Fibroblast of skin of left quadriceps (primary cell): ENCODE results near the gene BAIAP2L1.
"Not testable (repeated sequence)": the region's sequence is repeated elsewhere in the genome, so short reads cannot be mapped to it uniquely, and the experiment has no call there.

Source experiments
- DNase-seq, 2 experiments: peaks; one replicate each; pipeline ENCODE4 v3.0.0-alpha.2; 2013; ENCODE audit warnings: low read depth in 2 of 2

Gene BAIAP2L1, protein sequence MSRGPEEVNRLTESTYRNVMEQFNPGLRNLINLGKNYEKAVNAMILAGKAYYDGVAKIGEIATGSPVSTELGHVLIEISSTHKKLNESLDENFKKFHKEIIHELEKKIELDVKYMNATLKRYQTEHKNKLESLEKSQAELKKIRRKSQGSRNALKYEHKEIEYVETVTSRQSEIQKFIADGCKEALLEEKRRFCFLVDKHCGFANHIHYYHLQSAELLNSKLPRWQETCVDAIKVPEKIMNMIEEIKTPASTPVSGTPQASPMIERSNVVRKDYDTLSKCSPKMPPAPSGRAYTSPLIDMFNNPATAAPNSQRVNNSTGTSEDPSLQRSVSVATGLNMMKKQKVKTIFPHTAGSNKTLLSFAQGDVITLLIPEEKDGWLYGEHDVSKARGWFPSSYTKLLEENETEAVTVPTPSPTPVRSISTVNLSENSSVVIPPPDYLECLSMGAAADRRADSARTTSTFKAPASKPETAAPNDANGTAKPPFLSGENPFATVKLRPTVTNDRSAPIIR

DNA sequence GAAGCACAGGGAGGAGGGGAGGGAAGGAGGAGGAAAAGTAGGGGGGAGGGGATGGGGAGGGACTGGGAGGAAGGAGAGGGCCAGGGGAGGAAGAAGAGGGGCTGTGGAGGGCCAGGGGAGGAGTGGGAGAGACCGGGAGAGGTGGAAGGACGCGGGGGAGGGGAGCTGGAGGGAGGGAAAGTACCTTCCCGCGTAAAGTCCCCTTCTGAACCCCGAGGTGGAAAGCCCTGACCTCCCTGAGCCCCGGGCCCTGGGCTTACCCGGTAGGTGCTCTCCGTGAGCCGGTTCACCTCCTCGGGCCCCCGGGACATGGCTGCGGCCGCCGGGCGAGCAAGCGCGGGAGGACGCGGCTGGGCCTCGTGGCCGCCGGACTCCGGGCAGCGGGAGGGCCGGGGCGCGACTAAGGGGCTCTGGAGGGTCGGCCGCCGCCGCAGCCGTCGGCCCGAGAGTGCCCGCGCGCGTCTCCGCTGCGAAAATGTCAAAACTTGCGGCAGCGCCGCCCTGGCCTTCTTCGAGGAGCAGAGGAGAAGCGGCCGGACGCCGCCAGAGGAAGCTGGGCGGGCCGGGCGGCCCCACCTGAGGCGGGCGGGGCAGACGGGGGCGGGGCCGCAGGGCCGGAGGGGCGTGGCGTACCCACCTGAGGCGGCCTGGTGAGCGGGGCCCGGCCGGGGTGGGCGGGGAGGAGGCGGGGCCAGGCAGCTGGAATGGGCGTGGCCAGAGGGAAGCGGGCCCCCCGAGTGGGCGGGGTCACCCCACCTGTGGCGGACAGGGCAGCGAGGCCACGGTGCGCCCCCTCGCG lies at the start of gene BAIAP2L1:
TSS of gene BAIAP2L1 (minus strand) at position 549 of the 799 bp plus-strand sequence. CDS start at position 311, 238 bp downstream.
- DNase-seq, result no peak

DNA sequence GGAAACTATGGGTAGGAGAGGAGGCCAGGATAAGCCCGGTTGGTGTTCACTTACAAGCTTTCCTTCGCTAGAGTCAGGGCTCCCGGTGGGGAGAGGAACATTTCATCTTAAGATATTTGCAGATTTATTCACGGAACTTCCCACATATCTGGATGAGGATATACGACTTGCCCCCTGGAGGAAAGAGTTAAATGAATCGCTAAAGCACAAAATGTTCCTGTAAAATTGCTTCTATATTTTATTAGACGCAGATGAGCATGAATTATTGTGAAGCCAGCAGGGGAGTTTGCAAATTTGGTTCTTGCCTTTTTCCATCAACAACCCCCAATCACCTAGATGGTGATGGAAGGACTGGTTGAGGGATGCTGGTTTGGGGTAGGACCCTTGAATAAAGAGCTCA lies 47.9 kb upstream of the BAIAP2L1 start:
- no peak for DNase-seq

DNA sequence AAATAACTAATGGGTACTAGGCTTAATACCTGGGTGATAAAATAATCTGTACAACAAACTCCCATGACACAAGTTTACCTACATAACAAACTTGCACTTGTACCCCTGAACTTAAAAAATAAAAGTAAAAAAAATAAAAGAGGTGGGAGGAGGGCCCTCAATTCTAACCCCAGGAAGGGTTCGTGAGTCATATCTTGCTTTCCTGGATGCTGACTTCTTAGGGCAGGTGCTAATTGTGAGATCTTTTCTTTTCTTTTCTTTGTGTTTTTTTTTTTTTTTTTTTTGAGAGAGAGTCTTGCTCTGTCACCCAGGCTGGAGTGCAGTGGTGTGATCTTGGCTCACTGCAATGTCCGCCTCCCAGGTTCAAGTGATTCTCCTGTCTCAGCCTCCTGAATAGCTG lies 40.1 kb upstream of the BAIAP2L1 start:
- DNase-seq, result not testable (repeated sequence)

DNA sequence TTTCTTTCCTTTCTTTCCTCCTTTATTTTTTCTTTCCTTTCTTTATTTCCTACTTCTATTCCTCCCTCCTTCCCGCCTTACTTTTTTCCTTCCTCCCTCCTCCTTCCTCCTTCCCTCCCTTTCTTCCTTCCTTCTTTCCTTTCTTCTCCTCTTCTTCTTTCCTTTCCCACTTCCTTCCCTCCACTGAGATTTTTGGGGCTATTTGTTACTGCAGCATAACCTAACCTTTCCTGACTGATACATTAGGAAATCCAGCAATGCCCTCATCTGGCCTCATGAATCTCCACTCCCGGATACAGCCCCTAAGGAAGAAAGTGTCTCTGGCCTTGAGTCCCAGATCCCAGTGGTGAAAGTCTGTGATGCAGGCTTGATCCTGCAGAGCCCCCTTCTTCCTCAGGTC lies 38.6 kb upstream of the BAIAP2L1 start:
- DNase-seq, result no peak

DNA sequence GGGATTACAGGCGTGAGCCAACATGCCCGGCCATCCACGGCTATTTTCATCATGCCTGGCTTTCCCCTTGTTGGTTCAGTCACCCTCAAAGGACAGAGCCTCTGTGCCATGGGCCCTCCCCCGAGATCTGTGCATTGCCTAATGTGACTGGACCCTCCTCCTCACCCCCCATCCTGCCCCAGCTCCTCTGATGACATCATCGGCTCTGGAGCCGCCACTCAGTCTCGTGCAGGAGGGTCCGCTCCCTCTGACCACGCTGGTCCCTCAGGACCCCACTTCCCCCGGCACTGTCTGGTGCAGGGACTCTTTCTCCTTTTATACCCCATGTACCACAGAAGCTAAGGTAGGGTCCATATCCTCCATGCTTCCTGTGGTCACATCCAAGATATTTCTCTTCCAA lies 33.2 kb upstream of the BAIAP2L1 start:
- no peak for DNase-seq

DNA sequence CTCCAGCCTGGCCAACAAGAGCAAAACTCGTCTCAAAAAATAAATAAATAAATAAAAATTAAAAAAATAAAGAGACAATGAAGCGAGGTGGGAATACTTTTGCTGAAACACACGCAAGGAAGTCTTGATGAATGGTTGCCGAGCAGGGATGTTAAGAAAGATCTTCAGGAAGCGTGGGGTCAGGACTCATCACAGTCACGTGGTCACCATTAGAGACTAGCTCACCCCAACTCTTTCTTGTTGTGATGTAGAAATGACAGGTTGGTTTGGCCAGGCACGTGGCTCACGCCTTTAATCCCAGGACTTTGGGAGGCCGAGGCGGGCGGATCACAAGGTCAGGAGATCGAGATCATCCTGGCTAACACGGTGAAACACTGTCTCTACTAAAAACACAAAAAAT lies 28.9 kb upstream of the BAIAP2L1 start:
- no peak for DNase-seq

DNA sequence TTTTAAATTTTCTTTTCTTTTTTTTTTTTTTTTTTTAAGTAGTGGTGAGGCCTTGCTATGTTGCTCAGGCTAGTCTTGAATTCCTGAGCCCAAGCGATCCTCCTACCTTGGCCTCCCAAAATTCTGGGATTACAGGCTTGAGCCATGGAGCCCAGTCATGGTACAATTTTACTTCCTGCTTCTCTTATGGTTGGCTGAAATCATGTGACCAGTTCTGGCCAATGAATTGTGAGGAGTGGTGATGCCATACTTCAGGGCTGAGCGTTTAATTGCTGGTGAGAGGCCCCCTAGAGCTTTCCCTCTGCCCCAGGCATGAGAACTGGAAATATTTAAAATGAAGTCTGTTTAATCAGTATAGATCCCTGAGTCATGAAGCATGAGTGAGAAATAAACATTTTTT lies 22.2 kb upstream of the BAIAP2L1 start:
- no peak for DNase-seq

DNA sequence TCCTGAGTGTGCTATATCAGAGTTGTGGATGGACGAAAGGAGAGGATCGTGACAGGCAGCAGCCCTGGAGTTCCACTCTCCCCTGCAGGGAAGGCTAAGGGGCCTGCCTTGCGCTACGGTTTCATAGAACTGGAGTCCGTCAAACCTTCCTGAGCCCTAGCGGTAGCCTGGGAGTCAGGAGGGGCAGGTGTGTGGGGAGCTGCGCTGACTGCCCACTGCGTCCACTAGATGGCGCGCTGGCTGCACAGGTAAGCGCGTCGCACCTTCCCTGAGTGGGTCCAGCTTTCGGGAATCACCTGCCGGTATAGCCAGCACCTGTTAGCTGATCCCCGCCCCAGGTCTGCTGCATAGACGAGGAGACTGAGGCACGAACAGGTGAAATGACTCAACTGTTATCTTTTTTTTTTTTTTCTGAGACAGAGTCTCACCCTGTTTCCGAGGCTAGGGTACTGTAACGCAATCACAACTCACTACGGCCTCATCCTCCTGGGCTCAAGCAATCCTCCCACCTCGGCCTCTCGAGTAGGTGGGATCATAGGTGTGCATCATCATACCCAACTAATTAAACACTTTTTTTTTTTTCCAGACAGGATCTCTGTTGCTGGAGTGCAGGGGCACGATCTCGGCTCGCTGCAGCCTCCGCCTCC lies 20.2 kb upstream of the BAIAP2L1 start:
- no peak for DNase-seq

DNA sequence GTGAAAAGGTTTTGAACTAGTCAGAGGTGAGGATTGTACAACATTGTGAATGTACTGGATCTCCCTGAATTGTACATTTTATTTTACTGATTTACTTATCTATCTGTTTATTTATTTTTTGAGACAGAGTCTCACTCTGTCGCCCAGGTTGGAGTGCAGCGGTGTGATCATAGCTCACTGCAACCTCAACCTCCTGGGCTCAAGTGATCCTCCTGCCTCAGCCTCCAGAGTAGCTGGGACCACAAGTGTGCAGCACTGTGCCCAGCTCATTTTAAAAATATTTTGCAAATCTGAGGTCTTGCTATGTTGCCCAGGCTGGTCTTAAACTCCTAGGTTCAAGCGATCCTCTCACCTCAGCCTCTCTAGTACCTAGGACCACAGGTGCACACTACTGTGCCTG lies 19.1 kb upstream of the BAIAP2L1 start:
- DNase-seq, result not testable (repeated sequence)

DNA sequence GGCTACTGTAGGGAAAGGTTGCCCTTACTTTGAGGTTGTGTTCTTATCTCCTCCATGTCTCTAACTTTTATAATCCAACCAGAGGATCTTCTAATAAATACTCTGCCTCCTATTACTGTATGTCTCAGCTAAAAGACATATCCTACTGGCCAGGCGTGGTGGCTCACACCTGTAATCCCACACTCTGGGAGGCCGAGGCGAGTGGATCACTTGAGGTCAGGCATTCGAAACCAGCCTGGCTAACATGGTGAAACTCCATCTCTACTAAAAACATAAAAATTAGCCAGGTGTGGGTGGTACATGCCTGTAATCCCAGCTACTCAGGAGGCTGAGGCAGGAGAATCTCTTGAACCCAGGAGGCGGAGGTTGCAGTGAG lies 18.4 kb upstream of the BAIAP2L1 start:
- not testable (repeated sequence) for DNase-seq

DNA sequence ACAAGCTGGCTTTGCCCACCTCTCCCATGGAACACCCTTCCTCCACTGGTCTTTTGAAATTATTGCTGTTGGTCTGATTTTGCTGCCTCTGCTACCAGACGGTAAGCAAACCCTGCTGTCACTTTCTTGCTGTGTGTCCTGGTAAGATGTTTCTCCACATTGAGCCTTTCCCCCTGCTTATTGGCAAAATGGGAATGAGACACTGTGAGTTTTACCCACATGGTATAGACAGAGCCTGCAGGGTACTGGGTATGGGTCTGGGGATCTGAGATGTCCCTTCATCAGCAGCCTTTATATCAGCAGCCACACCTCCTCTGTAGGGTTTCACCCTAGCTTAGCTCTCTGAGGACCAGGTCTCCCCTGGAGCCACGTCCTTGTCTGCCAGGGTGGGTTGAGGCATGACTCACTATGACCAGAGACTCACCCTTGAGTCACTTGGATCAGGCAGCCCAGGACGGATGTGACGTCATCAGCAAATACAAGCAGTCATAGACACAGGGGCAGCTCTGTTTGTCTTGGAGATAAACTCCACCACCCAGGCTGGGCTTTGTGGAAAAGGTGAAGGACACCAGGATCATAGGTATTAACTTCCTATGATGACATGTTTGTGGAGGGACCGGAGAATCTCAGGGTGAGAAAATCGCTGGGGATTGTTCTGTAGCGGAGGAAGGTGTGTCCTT lies 17.9 kb upstream of the BAIAP2L1 start:
- peak; percentile 61 to 69 for DNase-seq

DNA sequence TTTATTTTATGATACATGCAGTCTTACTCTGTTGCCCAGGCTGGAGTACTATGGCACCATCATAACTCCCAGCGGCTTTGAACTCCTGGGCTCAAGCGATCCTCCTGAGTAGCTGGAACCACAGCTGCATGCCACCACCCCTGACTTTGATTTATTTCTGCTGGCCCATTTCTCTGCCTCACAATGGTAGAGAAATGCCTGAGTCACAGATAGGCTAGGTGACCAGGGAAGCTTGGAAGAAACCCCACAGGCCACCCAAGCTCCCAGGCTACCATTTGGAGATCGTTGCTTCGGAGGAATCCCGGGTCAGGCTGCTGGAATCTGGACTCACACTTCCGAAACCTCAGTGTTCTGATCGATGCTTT lies 17.4 kb upstream of the BAIAP2L1 start:
- no peak for DNase-seq

DNA sequence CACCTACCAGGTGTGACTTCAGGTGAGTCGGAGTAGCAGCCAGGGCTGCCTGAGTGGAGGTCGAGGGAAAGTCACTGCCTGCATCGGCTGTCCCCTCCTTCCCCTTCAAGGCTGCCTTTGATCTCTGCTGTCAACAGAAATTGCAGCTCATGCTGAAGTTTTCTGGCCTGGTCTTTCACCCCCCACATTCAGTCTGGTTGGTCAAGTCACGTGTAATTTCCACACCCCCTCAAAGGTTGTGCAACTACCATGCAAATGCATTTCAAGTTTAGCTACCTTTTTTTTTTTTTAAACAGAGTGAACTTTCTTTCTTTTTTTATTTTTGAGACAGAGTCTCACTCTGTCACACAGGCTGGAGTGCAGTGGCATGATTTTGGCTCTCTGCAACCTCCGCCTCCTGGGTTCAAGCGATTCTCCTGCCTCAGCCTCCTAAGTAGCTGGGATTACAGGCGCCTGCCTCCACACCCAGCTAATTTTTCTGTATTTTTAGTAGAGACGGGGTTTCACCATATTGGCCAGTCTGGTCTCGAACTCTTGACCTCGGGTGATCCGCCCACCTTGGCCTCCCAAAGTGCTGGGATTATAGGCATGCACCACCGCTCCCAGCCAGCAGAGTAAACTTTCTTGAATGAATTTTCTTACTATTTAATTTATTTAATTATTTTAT lies 16.8 kb upstream of the BAIAP2L1 start:
- not testable (repeated sequence) for DNase-seq

DNA sequence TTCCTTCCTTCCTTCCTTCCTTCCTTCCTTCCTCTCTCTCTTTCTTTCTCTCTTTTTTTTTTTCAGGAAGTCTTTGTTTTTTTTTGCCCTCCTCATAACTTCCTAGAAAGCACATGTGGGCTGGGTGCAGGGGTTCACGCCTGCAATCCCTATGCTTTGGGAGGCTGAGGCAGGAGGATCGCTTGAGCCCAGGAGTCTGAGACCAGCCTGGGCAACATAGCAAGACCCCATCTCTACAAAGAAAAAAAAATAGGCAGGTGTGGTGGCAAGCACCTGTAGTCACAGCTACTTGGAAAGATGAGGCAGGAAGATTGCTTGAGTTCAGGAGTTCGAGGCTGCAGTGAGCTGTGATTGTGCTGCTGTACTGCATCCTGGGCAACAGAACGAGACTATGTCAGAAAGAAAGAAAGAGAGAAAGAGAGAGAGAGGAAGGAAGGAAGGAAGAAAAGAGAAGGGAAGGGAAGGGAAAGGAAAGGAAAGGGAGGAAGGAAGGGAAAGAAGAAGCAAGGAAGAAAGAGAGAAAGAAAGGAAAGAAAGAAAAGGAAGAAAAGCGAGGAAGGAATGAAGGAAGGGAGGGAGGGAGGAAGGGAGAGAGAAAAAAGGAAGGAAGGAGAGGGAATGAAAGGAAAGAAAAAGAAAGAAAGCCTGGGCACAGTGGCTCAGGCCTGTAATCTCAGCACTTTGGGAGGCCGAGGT lies 13.5 kb upstream of the BAIAP2L1 start:
- DNase-seq, result no peak

DNA sequence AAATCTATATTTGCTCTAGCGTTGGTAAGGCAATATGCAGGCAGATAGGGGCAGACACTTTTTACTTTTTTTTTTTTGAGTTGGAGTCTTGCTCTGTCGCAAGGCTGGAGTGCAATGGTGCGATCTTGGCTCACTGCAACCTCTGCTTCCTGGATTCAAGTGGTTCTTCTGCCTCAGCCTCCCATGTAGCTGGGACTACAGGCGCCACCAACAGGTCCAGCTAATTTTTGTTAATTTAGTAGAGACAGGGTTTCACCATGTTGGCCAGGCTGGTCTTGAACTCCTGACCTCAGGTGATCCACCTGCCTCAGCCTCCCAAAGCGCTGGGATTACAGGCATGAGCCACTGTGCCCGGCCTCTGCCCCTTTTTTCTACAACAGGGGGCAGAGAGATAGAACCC lies 12.8 kb upstream of the BAIAP2L1 start:
- not testable (repeated sequence) for DNase-seq

DNA sequence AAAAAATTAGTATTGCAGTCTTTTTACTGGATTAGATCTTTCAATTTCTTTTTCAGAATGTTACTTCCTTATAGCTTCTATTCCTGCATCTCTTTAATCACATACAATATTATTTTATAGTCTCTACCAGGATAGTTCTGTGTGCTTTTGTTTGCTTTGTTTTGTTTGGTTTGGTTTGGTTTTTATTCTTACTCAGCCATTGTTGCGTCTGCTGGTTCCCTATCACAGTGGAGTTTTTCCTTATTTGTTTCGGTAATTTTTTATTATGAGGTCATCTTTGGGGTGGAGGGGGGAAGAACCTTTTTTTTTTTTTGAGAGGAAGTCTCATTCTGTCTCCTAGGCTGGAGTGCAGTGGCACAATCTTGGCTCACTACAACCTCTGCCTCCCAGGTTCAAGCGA lies 9.0 kb upstream of the BAIAP2L1 start:
- no peak for DNase-seq

DNA sequence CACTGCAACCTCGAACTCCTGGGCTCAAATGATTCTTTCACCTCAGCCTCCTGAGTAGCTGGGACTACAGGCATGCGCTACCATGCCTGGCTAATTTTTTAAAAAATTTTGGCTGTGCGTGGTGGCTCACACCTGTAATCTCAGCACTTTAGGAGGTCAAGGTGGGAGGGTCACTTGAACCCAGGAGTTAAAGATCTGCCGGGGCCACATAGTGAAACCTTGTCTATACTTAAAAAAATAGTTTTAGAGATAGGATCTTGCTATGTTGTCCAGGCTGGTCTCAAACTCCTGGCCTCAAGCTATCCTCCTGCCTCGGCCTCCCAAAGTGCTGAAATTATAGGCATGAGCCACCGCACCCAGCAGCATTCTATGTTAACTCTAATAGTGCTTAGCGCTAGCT lies 7.3 kb upstream of the BAIAP2L1 start:
- DNase-seq, result not testable (repeated sequence)

DNA sequence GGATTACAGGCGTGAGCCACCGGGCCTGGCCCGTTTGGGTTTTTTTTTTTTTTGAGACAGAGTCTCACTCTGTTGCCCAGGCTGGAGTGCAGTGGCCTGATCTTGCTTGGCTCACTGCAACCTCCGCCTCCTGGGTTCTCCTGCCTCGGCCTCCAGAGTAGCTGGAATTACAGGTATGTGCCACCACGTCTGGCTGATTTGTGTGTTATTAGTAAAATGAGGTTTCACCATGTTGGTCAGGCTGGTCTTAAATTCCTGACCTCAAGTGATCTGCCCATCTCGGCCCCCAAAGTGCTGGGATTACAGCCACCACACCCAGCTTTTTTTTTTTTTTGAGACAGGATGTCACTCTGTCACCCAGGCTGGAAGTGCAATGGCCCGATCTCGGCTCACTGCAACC lies 5.9 kb upstream of the BAIAP2L1 start:
- DNase-seq, result no peak

DNA sequence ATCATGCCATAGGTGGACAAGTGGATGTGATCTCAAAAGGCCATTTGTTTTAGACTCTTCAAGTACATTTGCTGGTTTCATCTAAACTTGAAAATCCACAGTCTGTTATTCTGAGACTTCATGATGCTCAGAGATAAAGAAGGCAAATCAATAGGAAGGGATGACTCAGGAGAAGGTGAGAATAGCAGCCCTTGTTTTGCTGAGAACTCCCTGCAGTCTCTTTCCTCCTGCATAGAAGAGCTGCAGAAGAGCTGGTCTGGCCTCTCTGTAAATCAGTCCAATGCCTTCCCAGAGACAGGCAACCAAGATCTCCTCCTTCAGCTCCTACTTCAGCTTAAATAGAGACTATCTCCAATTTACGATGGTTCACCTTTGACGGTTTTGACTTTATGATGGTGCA lies 4.0 kb upstream of the BAIAP2L1 start:
- DNase-seq, result no peak

DNA sequence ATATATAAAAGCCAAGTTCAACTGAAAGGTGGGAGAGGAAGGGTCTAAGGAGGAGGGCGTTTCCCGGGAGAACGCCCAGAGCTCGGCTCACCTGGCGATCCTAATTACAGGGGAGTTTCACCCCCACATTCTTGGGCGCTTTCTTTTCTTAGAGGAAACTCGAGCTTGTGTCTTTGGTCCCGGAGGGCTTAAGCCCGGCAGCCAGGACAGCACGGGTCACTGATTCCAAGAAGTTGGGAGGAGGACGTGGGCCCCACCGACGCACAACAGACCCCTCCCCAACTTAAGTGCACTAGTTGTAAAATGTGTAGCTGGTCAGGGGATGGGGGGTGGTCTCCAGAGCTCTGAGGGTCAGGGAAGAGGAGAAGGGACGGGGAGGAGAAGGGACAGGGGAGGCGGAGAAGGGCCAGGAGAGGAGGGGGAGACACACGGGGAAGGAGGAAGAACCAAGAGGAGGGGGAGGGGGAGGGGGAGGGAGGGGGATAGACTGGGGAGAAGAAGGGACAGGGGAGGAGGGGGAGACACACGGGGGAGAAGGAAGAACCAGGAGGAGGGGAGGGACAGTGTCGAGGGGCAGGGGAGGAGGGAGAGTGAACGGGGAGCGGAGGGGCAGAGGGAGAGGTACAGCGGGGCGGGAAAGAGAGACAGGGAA lies 874 bp downstream of the BAIAP2L1 start:
- DNase-seq, result no peak
